Activated gamma-delta T cell treated with Interleukin-2 at 50 U/mL for 16 hours (primary cell): ENCODE data around the gene LSM12.
"Not testable (repeated sequence)": the region's sequence is repeated elsewhere in the genome, so short reads cannot be mapped to it uniquely, and the experiment has no call there.

ENCODE experiments used
- DNase-seq: peaks from one replicate; pipeline ENCODE4 v3.0.0-alpha.2; 2020

Gene LSM12

GRCh38 chr17:44074231-44074910, 7.9 kb upstream of the LSM12 start:
- DNase-seq = no peak

- DNase-seq = no peak
Observed at GRCh38 chr17:44071772-44072171, 5.3 kb upstream of the LSM12 start.

GRCh38 chr17:44071198-44071520, 4.7 kb upstream of the LSM12 start:
- DNase-seq = peak; percentile 60

GRCh38 chr17:44070455-44071197, 4.2 kb upstream of the LSM12 start, which contains the start of gene G6PC3:
Gene G6PC3 (plus strand): TSS chr17:44070735. CDS start chr17:44070966, 231 bp downstream.
- DNase-seq = peak; percentile 66

GRCh38 chr17:44069974-44070454, 3.5 kb upstream of the LSM12 start:
- no peak for DNase-seq

GRCh38 chr17:44067545-44067940, 1.1 kb upstream of the LSM12 start:
- DNase-seq = no peak

GRCh38 chr17:44065668-44066203, 735 bp downstream of the LSM12 start:
- DNase-seq = no peak

GRCh38 chr17:44063704-44064639, 2.5 kb downstream of the LSM12 start:
- no peak for DNase-seq

GRCh38 chr17:44062871-44063270, 3.6 kb downstream of the LSM12 start:
- no peak for DNase-seq

GRCh38 chr17:44061446-44061845, 5.0 kb downstream of the LSM12 start:
- no peak for DNase-seq

- no peak for DNase-seq
Observed at GRCh38 chr17:44059101-44059892, 7.2 kb downstream of the LSM12 start.

- DNase-seq = no peak
Observed at GRCh38 chr17:44053125-44053872, 13.2 kb downstream of the LSM12 start.

GRCh38 chr17:44049294-44050060, 17.0 kb downstream of the LSM12 start:
- DNase-seq = no peak

- not testable (repeated sequence) for DNase-seq
Observed at GRCh38 chr17:44046893-44047292, 19.6 kb downstream of the LSM12 start.

- DNase-seq = no peak
Observed at GRCh38 chr17:44045486-44045885, 21.0 kb downstream of the LSM12 start.

GRCh38 chr17:44044071-44044470, 22.4 kb downstream of the LSM12 start:
- DNase-seq = no peak

- no peak for DNase-seq
Observed at GRCh38 chr17:44043272-44043696, 23.2 kb downstream of the LSM12 start.

- no peak for DNase-seq
Observed at GRCh38 chr17:44039829-44040635, 26.4 kb downstream of the LSM12 start.

GRCh38 chr17:44038604-44039011, 27.9 kb downstream of the LSM12 start:
- no peak for DNase-seq

GRCh38 chr17:44037471-44037870, 29.0 kb downstream of the LSM12 start:
- DNase-seq = no peak
